Measurements from ENCODE around the gene PACSIN3.

GRCh38 chr11:47186076-47186699 is at the start of gene PACSIN3:
- TF ChIP-seq POLR2AphosphoS5 (IDR thresholded peaks at IDR 0.05; ENCODE audit: low read depth, low read length): no peak
- no peak for TF ChIP-seq FOXP2 (optimal IDR thresholded peaks at IDR 0.05; ENCODE audit: borderline replicate concordance, extremely low read depth, extremely low read length, insufficient read depth)
- TF ChIP-seq REST (IDR thresholded peaks at IDR 0.05; ENCODE audit: insufficient read depth in 1 of 2, low read depth in 2 of 2, low read length in 2 of 2): no peak

All from PFSK-1 (cell line).